Measurements from ENCODE around the gene HIVEP1.

HIVEP1 gene

GRCh38 chr6:12181481-12181880, 169.4 kb downstream of the HIVEP1 start:
- H3K9ac ChIP-seq (ENCODE audit: low read length), result no peak overlapping the region

DNA sequence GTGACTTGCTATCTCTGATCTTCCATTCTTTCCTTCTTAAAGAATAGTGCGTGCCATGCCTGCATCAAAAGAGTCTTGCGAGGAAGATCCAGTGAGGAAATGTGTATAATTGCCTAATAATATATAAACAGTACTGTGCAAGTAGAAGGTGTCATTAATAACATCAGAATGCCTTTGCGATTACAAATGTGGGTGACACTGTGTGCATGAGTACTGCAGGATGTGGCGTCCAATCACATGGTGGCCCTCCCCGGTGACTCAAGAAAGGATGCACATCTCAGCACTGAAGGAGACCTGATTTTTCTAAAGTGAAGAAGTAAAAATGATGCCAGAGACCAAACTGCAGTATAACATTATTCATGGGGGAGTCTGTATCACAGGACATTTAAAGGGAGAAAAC, 170.6 kb downstream of the HIVEP1 start:
- H2AFZ ChIP-seq (ENCODE audit: low read depth, low read length), result no peak overlapping the region
- no peaks in the 10 kb centered on the region for H4K20me1 ChIP-seq (ENCODE audit: insufficient read depth, low read length)
- TF ChIP-seq CTCF (IDR thresholded peaks at IDR 0.05; ENCODE audit: low read depth, low read length), result no peak
- no peak for TF ChIP-seq EZH2phosphoT487 (IDR thresholded peaks at IDR 0.05; ENCODE audit: low read depth)

More at GRCh38 chr6:12181481-12181880, 169.4 kb downstream of the HIVEP1 start:
- no peak overlapping the region for H3K27ac ChIP-seq (ENCODE audit: low read length)
- no peak for TF ChIP-seq CTCF (IDR thresholded peaks at IDR 0.05; ENCODE audit: low read depth, low read length)
- no peak for TF ChIP-seq EZH2phosphoT487 (IDR thresholded peaks at IDR 0.05; ENCODE audit: low read depth)
- no peaks in the 10 kb centered on the region for H3K79me2 ChIP-seq (ENCODE audit: low read length)
- H3K9me3 ChIP-seq (ENCODE audit: insufficient read depth, low read length), result no peaks in the 10 kb centered on the region
- no peaks in the 10 kb centered on the region for H3K4me1 ChIP-seq (ENCODE audit: low read length)
- H4K20me1 ChIP-seq (ENCODE audit: insufficient read depth, low read length), result no peaks in the 10 kb centered on the region
- H3K4me2 ChIP-seq (ENCODE audit: low read length), result no peak overlapping the region
- no peak overlapping the region for H2AFZ ChIP-seq (ENCODE audit: low read depth, low read length)
- H3K4me3 ChIP-seq (ENCODE audit: low read length), result no peak overlapping the region
- H3K36me3 ChIP-seq (replicated peaks; ENCODE audit: low read depth, low read length), result no peaks in the 10 kb centered on the region
- no peaks in the 10 kb centered on the region for H3K27me3 ChIP-seq (ENCODE audit: low read depth, low read length)

DNA sequence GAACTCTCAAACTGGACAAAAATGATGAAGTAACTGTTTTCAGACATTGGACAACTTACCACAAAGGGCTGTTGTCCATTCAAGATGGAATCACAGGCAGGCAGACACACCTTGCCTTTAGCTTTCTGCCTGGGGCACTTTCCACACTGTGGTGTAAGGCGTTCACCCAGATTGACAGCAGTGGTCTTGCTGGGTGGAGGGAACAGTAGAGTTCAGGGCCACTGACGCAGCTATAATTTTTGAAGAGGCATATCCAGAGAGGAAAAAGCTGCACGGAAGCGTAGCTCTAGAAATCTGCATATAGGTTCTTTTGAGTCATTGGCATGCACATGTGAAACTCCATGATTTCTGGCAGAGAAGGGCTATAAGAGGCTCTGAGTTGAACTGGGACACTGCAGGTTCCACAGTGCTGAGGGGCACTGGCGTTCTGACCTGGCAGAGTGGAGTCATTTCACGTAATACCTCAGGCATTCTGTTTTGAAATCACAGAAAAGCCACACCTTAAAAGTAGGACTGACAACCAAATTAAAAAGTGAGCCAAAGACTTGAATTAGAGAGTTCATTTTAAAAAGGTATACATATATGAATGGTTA, 173.1 kb downstream of the HIVEP1 start:
- Histone ChIP-seq H3K27ac (ENCODE audit: low read length) (no peak overlapping the region), H3K36me3 (replicated peaks; ENCODE audit: low read depth, low read length) (no peaks in the 10 kb centered on the region), H3K9me3 (ENCODE audit: insufficient read depth, low read length) (no peaks in the 10 kb centered on the region), H3K4me1 (ENCODE audit: low read length) (no peaks in the 10 kb centered on the region), H4K20me1 (ENCODE audit: insufficient read depth, low read length) (no peaks in the 10 kb centered on the region), H3K9ac (ENCODE audit: low read length) (no peak overlapping the region), H3K79me2 (ENCODE audit: low read length) (no peaks in the 10 kb centered on the region), H3K4me2 (ENCODE audit: low read length) (no peak overlapping the region), H2AFZ (ENCODE audit: low read depth, low read length) (no peak overlapping the region), H3K4me3 (ENCODE audit: low read length) (no peak overlapping the region), H3K27me3 (ENCODE audit: low read depth, low read length) (no peaks in the 10 kb centered on the region)
- no peak for TF ChIP-seq EZH2phosphoT487 (IDR thresholded peaks at IDR 0.05; ENCODE audit: low read depth)
- no peak for TF ChIP-seq CTCF (IDR thresholded peaks at IDR 0.05; ENCODE audit: low read depth, low read length)

More for the DNA sequence above, 170.6 kb downstream of the HIVEP1 start:
- Histone ChIP-seq H3K36me3 (replicated peaks; ENCODE audit: low read depth, low read length) (no peaks in the 10 kb centered on the region), H3K9me3 (ENCODE audit: insufficient read depth, low read length) (no peaks in the 10 kb centered on the region), H3K27ac (ENCODE audit: low read length) (no peak overlapping the region), H3K4me3 (ENCODE audit: low read length) (no peak overlapping the region), H3K4me1 (ENCODE audit: low read length) (no peaks in the 10 kb centered on the region), H3K27me3 (ENCODE audit: low read depth, low read length) (no peaks in the 10 kb centered on the region), H3K79me2 (ENCODE audit: low read length) (no peaks in the 10 kb centered on the region), H3K4me2 (ENCODE audit: low read length) (no peak overlapping the region), H3K9ac (ENCODE audit: low read length) (no peak overlapping the region)

GRCh38 chr6:12186528-12186927, 174.4 kb downstream of the HIVEP1 start:
- no peak for TF ChIP-seq EZH2phosphoT487 (IDR thresholded peaks at IDR 0.05; ENCODE audit: low read depth)
- no peak for TF ChIP-seq CTCF (IDR thresholded peaks at IDR 0.05; ENCODE audit: low read depth, low read length)
- no peaks in the 10 kb centered on the region for H3K79me2 ChIP-seq (ENCODE audit: low read length)

More at GRCh38 chr6:12186528-12186927, 174.4 kb downstream of the HIVEP1 start:
- H3K4me1 ChIP-seq (ENCODE audit: low read length), result no peaks in the 10 kb centered on the region
- no peaks in the 10 kb centered on the region for H3K27me3 ChIP-seq (ENCODE audit: low read depth, low read length)
- no peak overlapping the region for H3K9ac ChIP-seq (ENCODE audit: low read length)
- H3K36me3 ChIP-seq (replicated peaks; ENCODE audit: low read depth, low read length), result no peaks in the 10 kb centered on the region
- H3K27ac ChIP-seq (ENCODE audit: low read length), result no peak overlapping the region
- H4K20me1 ChIP-seq (ENCODE audit: insufficient read depth, low read length), result no peaks in the 10 kb centered on the region
- H3K9me3 ChIP-seq (ENCODE audit: insufficient read depth, low read length), result no peaks in the 10 kb centered on the region
- H3K4me2 ChIP-seq (ENCODE audit: low read length), result no peak overlapping the region
- H2AFZ ChIP-seq (ENCODE audit: low read depth, low read length), result no peak overlapping the region
- no peak overlapping the region for H3K4me3 ChIP-seq (ENCODE audit: low read length)
